Cardiac fibroblast (primary cell): ENCODE measurements around the gene C2.
"Not testable (repeated sequence)": the region's sequence is repeated elsewhere in the genome, so short reads cannot be mapped to it uniquely, and the experiment has no call there.

Source experiments
- DNase-seq, 2 donors: peaks; one replicate each; pipeline versions ENCODE4 v3.0.0 to v3.0.0-alpha.2; 2010; ENCODE audit warnings: low read depth in 2 of 2
- H3K4me3 ChIP-seq, 2 donors: replicated peaks in 1 of 2; 1 replicate in 1 of 2; 2 replicates in 1 of 2; pipeline ENCODE4 v1.5.1; 2011; ENCODE audit warnings: low read depth in 2 of 2, low read length in 2 of 2, mild to moderate bottlenecking in 2 of 2, moderate library complexity in 1 of 2
- CTCF ChIP-seq: IDR thresholded peaks from one replicate; pipeline ENCODE4 v1.5.1; 2011; ENCODE audit warnings: low read depth, mild to moderate bottlenecking, low read length, inconsistent platforms

Gene C2

GRCh38 chr6:31922942-31923341 is 4.6 kb upstream of the C2 start:
- DNase-seq: no peak
- no peak for TF ChIP-seq CTCF
- no peak overlapping the region for H3K4me3 ChIP-seq

GRCh38 chr6:31927863-31928671 is 550 bp downstream of the C2 start:
- no peak overlapping the region for H3K4me3 ChIP-seq
- no peak for DNase-seq
- TF ChIP-seq CTCF: no peak

- TF ChIP-seq CTCF: no peak
- DNase-seq: no peak
- no peak overlapping the region for H3K4me3 ChIP-seq
These were observed 1.1 kb downstream of the C2 start for GRCh38 chr6:31928672-31928939.

GRCh38 chr6:31930962-31931361 is 3.4 kb downstream of the C2 start:
- no peak for TF ChIP-seq CTCF
- no peak overlapping the region for H3K4me3 ChIP-seq
- no peak for DNase-seq

GRCh38 chr6:31932137-31932536 is 4.6 kb downstream of the C2 start:
- not testable (repeated sequence) for DNase-seq, H3K4me3 ChIP-seq

GRCh38 chr6:31933537-31933936 is 6.0 kb downstream of the C2 start:
- no peak overlapping the region for H3K4me3 ChIP-seq
- no peak for DNase-seq
- no peak for TF ChIP-seq CTCF

GRCh38 chr6:31935021-31935420 is 7.5 kb downstream of the C2 start:
- no peak for DNase-seq
- no peak for TF ChIP-seq CTCF
- H3K4me3 ChIP-seq: no peak overlapping the region
